ENCODE data around the gene FAM199X.
"Not testable (repeated sequence)": the region's sequence is repeated elsewhere in the genome, so short reads cannot be mapped to it uniquely, and the experiment has no call there.

The FAM199X gene

DNA sequence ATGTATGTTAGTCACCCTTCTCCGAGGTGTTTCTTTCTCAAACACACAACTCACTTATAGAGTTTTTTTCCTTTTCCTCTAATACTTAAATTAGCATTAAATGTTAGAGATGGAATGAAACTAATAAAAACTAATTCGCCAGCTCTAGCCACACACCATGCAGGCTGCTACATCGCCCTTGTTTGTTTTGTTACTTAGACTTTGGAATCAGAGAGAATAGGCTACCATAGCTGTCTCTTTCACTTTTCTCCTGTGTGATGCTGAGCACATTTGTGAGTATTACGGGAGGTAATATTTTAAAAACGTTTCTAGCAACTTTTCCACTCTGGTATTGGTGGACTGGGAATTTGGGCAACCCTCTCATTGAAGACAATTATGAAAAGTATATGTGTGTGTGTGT lies 44.9 kb downstream of the FAM199X start:
- no peak overlapping the region for H2AFZ ChIP-seq (ENCODE audit: low read depth, low read length)
- H3K9me3 ChIP-seq (ENCODE audit: insufficient read depth, low read length, severe bottlenecking), result no peaks in the 10 kb centered on the region
- H3K79me2 ChIP-seq (ENCODE audit: insufficient read depth, low read length), result no peaks in the 10 kb centered on the region
- no peak for TF ChIP-seq EZH2 (IDR thresholded peaks at IDR 0.05; ENCODE audit: borderline replicate concordance, low read depth, low read length, severe bottlenecking)
- TF ChIP-seq, protein P1, sequence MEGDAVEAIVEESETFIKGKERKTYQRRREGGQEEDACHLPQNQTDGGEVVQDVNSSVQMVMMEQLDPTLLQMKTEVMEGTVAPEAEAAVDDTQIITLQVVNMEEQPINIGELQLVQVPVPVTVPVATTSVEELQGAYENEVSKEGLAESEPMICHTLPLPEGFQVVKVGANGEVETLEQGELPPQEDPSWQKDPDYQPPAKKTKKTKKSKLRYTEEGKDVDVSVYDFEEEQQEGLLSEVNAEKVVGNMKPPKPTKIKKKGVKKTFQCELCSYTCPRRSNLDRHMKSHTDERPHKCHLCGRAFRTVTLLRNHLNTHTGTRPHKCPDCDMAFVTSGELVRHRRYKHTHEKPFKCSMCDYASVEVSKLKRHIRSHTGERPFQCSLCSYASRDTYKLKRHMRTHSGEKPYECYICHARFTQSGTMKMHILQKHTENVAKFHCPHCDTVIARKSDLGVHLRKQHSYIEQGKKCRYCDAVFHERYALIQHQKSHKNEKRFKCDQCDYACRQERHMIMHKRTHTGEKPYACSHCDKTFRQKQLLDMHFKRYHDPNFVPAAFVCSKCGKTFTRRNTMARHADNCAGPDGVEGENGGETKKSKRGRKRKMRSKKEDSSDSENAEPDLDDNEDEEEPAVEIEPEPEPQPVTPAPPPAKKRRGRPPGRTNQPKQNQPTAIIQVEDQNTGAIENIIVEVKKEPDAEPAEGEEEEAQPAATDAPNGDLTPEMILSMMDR (IDR thresholded peaks at IDR 0.05; ENCODE audit: borderline replicate concordance, extremely low read depth, low read length, poor library complexity, severe bottlenecking), result no peak
- no peak overlapping the region for H3K27ac ChIP-seq (ENCODE audit: low read length)
- no peak for ATAC-seq (ENCODE audit: insufficient read depth, low read depth)
- no peak overlapping the region for H3K4me3 ChIP-seq (ENCODE audit: low read depth in 1 of 2, low read length in 2 of 2)
- no peak overlapping the region for H3K4me2 ChIP-seq (ENCODE audit: insufficient read depth, low read length)
- no peak overlapping the region for H3K9ac ChIP-seq (ENCODE audit: low read depth, low read length)
- H3K27me3 ChIP-seq (ENCODE audit: insufficient read depth, low read length, poor library complexity), result no peaks in the 10 kb centered on the region
- DNase-seq, result no peak
- H3K36me3 ChIP-seq (ENCODE audit: insufficient read depth, low read length), result no peaks in the 10 kb centered on the region
- H4K20me1 ChIP-seq (ENCODE audit: insufficient read depth, low read length), result no peaks in the 10 kb centered on the region
- no peaks in the 10 kb centered on the region for H3K4me1 ChIP-seq (ENCODE audit: insufficient read depth, low read length)

DNA sequence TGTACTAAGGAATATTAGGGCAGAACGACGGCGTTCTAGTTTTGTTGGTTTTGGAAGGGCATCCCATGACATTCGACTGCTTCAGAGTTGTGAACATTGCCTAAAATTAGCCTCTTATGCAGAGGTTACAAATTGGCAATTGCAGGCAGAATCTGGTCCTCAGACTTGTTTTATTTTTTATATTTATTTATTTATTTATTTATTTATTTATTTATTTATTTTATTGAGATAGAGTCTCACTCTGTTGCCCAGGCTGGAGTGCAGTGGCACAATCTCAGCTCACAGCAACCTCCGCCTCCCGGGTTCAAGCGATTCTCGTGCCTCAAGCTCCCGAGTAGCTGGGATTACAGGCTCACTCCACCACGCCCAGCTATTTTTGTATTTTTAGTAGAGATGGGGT lies 63.8 kb downstream of the FAM199X start:
- H3K9ac ChIP-seq (ENCODE audit: low read depth, low read length); H3K4me1 ChIP-seq (ENCODE audit: insufficient read depth, low read length); H2AFZ ChIP-seq (ENCODE audit: low read depth, low read length); H4K20me1 ChIP-seq (ENCODE audit: insufficient read depth, low read length); H3K79me2 ChIP-seq (ENCODE audit: insufficient read depth, low read length); DNase-seq; H3K27me3 ChIP-seq (ENCODE audit: insufficient read depth, low read length, poor library complexity); H3K27ac ChIP-seq (ENCODE audit: low read length); H3K9me3 ChIP-seq (ENCODE audit: insufficient read depth, low read length, severe bottlenecking); ATAC-seq (ENCODE audit: insufficient read depth, low read depth); H3K4me3 ChIP-seq (ENCODE audit: low read depth in 1 of 2, low read length in 2 of 2); H3K36me3 ChIP-seq (ENCODE audit: insufficient read depth, low read length); H3K4me2 ChIP-seq (ENCODE audit: insufficient read depth, low read length): not testable (repeated sequence)
